HG03039 (cell line): ENCODE results near the gene PPP1R3D.
A peak's percentile ranks its signal among the peaks of the same experiment; 100 is the strongest.

Experiments
- ATAC-seq: cut with Tn5 transposase; IDR thresholded peaks from one replicate; pipeline ENCODE4 v1.9.1; 2021; ENCODE audit warnings: mild to moderate bottlenecking, moderate library complexity; ENCODE audit not compliant: unreplicated experiment

PPP1R3D gene

GRCh38 chr20:59948828-59949720 lies 9.0 kb upstream of the PPP1R3D start:
- no peak for ATAC-seq

DNA sequence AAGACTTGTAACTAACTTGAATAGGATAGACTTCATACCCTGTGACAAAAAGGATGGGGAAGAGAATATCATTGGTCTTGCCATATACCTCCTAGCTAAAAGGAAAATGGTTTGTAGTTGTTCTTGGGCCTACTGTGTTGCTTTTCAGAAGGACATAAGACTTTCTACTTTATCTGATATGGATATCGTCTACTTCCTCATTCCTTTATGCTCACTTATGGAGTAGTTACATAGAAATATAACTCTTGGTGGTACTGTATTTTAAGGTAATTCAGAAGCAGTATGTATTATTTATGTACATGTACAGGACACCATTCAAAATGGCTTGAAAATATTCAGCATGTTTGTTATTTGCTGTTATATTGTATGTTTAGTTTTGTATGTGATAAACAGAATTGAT lies 8.1 kb upstream of the PPP1R3D start:
- ATAC-seq, result no peak

DNA sequence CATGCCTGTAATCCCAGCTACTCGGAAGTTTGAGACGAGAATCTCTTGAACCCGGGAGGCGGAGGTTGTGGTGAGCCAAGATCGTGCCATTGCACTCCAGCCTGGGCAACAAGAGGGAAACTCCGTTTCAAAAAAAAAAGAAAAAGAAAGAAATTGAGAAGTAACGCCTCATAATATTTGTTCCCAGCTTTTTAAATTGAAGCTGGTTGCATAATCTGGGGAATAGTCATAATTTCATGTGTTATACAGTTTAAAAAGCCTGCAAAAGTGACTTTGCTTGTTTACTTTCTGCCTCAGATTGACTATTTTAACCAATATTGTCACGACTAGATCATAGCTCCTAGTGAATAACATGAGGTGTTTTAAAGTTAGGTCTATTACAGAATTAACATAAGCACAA lies 7.3 kb upstream of the PPP1R3D start:
- no peak for ATAC-seq

DNA sequence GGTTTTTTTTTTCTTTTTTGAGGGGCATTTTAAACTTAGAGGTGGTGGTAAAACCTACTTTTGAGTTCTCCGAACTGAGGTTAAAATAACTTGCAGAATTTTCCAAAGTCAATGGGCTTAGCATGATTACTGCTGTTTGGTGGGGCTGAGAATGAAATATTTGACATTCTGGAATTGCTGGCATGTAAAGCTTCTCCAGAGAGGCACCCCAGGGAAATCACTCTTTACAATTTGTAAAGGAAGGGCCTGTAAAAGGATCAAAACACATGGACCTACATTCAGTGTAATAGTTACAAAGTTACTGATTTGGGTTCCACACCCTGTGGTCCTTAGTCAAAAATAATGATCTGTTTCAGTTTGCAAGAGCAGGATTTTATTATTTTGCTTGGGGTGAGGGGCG lies 5.6 kb upstream of the PPP1R3D start:
- no peak for ATAC-seq

DNA sequence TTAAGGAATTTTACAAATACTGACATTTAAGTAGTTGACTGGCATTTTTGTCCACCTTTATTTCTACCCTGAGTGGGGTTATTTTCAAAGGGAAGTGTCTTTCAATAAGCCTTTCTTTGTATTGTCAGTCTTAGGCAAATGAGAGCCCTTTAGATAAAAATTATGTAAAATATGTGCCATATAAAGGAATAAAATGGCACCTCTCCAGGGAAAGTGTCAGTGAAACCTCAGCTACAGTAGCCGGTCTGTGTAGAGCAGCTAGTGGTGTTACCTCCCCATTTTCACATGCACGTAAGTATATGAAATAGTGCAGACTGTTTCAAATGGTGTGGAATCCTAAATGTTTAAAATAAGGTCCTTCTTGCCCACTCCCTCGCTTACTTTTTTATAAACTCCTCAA lies 5.1 kb upstream of the PPP1R3D start:
- no peak for ATAC-seq

DNA sequence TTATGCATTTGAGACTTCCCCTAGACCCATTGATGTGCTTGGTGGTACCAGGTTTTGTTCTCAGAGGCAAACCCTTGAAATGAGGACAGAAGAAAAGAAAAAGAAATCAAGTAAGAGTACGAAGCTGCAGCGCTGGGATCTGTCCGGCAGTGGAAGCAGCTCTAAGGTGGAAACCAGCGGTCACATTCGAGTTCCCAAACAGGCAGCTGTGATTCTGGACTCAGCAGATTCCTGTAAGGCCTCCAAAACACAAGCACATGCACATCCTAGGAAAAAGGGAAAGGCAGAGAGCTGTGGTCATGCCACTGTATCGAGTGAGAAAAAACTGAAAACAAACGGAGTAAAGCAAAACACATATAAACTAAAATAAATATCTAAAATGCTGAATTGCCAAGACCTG lies 4.6 kb upstream of the PPP1R3D start:
- ATAC-seq, result no peak

DNA sequence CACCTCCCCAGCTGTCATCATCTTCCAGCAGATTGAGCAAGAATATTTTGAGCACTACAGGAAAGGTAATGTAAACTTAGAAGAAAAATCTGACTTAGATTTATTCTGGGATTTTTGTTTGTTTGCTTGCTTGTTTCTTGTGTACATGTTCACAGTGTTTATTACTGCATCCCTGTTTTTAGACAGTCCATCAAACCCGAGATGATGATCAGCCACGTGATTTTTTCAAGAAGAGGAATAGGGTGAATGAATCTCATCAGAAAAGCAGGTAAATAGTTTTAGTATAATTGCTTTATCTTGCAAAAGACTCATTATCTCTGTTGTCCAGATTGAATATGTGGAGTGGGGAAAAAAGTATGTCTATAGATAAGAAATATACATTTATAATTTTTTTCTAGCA lies 2.1 kb upstream of the PPP1R3D start:
- ATAC-seq, result no peak

DNA sequence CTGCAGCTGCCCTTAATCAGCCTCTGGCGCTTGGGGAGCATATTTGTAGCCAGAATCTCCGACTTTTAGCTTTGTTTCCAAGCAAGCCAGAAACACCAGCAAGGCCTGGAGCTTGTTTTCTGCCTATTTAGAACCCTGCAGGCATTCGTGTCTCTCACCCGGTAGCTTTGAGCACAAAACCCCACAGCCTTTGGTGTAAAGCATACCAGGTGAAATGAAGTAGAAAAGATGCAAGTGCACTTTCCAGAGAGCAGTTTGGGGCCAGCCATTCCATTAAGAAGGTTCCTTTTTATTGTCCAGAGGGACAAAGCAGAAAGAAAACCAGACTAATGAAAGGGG lies 820 bp upstream of the PPP1R3D start:
- ATAC-seq, result no peak

- ATAC-seq, result peak; percentile 19
Observed at GRCh38 chr20:59939879-59940128, 301 bp downstream of the PPP1R3D start.

DNA sequence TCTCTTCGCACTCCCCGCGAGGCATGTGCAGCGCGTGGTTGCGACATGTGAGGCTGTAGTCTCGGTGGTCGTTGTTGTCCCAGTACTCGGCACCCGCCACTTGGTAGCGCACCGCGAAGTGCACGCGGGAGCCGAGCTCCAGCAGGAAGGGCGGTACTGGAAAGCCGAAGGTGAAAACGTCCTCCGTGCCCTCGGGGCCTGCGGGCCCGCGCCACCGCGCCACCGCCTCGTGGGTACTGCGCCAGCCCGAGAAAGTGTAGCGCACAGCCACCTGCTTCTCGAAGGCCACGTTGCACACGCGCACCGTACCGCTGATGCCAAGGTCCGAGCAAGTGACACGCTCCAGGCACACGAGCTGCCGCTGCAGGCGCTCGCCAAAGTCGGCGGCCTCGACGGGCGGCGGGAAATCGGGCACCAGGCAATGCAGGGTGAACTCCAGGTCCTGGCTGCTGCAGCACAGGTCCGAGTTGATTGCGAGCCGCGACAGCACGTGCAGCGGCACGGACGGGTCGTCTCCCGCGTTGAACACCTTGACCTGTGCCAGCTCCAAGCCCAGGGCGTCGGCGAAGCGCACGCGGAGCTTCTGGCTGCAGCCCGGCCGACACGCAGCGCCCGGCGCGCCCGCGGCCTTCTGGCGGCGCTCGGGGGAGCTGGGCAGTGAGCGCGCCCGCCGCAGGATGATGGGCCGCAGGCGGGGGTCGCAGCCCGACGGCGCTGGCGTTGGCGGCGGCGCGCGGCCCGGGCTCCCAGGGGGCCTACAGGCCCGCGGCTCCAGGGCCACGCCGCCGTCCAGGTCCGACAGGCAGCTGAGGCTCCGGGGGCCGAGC lies 840 bp downstream of the PPP1R3D start:
- ATAC-seq, result no peak

DNA sequence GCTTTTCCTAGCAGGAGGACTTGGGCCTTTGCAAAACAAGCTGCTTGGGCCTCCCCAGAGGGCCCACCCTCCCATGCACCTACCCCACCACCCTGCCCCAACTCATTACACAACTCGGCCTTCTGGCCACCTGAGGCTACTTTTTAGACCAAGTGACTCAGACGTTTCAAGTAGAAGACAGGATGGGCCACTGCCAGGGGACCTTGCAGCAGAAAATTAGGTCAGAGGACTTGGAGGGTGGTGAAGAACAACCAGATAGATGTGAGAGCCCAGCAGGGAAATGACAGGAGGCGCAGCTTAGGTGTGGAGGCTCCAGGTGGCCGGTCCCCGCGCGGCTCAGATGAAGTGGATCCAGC lies 1.4 kb downstream of the PPP1R3D start:
- ATAC-seq, result no peak

DNA sequence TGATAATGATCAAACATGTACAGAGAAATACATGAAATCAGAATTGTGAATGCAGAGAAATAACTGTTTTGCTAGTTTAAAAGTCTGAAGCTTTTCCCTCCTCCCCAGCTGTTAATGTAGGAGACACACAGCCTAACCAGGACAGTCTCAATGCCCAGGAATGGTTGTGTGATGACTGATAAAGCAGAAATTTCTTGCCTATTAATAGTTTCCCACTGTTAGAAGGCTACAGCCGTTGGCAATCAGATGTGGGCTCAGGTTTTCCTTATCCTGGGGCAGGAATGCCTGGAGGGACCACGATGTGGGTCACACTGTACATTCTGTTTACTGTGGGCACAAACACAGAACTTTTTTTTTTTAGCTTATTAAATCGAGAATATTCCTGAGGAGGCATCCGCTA lies 1.9 kb downstream of the PPP1R3D start:
- no peak for ATAC-seq

- no peak for ATAC-seq
Observed at GRCh38 chr20:59937150-59937549, 3.0 kb downstream of the PPP1R3D start.

- no peak for ATAC-seq
Observed at GRCh38 chr20:59936409-59936808, 3.7 kb downstream of the PPP1R3D start.

DNA sequence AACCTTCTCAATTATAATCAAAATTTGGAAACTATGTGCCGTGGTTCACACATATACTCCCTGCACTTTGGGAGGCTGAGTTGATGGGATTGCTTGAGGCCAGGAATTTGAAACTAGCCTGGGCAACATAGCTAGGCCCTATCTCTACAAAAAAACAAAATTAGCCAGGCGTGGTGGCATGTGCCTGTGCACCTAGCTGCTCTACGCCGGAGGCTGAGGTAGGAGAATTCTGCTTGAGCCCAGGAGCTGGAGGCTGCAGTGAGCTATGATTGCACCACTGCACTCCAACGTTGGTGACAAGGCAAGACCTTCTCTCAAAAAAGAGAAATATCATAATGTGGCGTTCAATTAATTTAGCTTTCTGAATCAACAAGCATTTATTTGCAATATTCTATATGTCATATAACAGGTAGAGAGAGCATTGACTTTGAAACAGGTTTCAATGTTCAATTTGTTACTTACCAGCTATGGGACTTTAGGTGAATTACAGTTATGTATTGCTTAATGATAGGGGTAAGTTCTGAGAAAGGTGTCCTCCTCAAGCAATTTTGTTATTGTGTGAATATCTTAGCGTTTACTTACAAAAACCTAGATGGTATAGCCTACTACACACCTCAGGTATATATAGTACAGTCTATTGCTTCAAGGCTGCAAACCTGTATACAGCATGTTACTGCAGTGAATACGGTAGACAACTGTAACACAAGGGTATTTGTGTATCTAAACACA lies 4.5 kb downstream of the PPP1R3D start:
- ATAC-seq, result no peak

DNA sequence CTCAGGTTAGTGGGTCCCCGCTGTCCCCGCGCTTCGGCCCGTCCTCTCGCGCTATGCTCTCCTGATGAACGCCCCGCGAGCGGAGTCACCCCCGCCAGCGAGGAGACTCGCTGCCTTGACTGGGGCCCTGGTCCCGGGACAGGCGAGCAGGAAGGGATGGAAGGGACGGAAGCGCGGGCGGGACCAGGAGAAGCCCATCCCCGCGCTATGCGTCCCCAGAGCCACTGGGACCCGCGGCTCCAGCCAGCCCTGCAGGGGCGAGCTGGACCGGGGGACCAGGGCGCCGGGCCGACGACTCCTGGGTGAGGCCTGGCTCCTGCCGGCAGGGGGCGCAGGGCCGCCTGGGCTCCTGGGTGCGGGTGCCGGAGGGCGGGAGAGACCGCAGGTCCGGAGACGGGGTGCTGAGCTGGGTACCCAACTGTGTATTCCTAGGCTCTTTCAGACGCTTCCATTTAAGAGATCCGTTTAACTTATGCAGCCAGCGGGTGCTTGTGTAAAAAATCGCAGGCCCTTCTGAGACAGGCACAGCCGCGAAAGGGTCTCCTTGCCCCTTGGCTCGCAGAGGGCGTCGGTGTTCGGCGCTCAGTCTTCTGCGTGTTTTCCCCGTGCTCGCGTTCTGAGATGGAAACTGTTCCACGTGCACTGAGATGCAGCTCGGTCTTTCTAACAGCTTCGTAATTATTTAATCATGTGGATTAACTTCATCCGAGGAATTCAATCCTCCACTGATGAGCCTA lies 6.1 kb downstream of the PPP1R3D start:
- ATAC-seq, result peak; percentile 69

DNA sequence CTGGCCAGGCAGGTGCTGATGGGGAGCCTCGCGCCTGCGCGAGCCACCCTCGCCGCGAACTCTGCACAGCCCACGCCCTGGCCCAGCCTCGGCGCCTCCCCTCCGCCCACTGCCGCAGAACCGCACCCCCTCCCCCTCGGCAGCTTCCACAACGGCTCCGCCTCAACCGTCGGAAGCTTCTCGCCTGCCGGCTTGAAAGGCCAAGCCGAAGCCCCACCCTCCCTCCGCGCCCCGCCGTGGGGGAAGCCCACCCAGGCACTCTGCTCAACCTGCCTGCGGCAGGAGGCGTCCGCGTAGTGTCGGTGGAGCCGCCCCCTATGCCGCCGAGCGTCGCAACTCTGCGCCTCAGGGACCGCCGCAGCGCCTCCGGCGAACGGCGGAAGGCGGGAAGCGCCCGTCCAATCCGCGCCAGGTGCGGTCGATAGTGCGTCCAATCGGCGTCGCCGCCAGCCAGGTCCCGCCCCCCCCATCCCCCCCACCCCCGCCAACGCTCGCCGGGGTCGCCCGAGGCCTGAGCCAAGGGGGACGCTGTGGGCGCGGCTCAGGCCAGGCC lies 6.7 kb downstream of the PPP1R3D start, which contains the start of gene SYCP2:
SYCP2 (minus strand) TSS at position 342 of the 553 bp plus-strand sequence. CDS start 11,224 bp downstream, outside the sequence.
- ATAC-seq, result peak; percentile 14

- ATAC-seq, result no peak
Observed at GRCh38 chr20:59932616-59933295, 7.3 kb downstream of the PPP1R3D start.

DNA sequence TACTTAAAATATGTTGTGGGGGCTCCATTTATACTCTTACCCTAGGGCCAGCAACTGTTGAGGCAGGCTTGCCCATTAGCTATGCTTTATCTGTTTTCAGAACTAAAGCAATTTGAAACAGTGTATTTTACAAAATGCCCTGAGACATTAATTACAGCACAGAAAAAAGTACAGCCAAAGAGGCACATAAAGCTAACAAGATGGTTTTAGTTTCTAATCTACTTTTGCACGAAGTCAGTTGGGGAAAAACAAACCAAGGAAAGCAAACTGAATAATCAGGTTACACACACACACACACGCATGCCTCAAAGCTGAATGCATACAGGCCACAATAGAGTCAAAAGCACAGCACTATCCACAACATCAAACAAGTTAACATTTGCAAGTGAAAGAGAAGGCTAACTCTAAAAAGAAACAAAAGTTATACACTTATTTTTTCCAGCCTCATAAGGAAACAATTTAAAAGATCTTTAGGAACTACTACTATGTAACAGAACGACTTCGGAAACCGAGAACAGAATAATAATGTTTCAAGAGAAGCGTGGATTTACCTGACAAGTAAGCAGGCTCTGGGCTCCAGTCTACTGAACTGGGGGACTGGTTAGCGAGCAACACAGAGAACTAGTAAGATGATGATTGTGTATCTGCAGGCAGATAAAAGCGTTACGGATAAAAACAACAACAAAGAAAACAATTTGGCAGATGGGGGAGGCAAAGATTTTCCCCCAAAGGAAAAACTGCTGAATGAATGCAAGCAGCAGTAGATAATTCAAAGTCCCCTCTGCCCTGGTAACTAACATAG lies 8.4 kb downstream of the PPP1R3D start:
- ATAC-seq, result no peak
